NCI-H2171 treated with DMSO at 0.1 percent for 48 hours (cell line): ENCODE data around the gene BECN2.
"Not testable (repeated sequence)": the region's sequence is repeated elsewhere in the genome, so short reads cannot be mapped to it uniquely, and the experiment has no call there.

Experiments used
- DNase-seq: peaks from one replicate; lab custom pipeline; 2025; lab: John Stamatoyannopoulos, UW

The BECN2 gene

DNA sequence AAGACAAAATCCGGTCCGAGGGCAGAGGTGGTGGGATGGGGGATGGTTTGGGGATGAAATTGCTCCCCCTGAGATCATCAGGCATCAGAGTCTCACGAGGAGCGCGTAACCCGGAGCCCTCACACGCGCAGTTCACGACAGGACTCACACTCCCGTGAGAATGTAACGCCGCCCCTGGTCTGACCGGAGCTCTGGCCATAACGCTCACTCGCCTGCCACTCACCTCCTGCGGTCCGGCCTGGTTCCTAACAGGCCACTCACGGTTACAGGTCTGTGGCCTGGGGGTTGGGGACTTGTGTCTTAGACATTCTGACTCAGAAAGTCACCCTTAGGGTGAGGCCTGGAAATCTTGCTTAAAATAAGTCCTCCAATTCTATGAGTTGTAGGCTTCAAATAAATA lies 21.5 kb downstream of the BECN2 start:
- no peak for DNase-seq

DNA sequence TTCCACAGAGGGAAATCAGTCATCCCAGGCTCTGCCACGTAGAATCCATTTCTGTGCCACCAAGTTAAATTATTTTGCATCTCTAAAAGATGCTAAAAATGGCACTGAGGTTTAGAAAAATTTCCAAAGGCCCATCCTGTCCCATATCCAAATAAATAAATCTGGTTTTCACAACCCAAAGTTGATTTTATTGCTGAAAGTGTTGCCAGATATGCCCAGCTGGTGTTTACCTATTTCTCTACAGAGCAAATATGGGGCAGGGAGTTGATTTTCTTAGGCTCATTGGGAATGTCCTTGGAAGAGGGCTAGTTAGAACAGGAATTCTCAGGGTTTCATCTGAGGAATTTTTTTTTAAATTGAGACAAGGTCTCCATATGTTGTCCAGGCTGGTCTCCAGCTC lies 22.4 kb downstream of the BECN2 start:
- peak; percentile 13 for DNase-seq

DNA sequence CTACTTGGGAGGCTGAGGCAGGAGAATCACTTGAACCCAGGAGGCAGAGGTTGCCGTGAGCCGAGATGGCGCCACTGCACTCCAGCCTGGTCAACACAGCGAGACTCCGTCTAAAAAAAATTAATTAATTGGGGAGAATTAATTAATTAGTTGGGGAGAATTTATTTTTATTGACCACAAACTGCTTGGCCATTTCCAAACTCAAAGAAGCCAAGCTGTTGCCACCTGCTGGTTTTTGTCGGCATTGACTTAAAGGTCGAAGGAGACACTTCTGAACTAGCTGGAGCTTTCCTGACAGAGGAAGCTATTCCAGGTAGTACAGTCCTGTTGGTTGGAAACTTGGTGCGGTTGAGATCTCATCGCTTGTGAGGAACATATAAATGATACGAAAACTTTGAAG lies 28.2 kb downstream of the BECN2 start:
- DNase-seq, result no peak

DNA sequence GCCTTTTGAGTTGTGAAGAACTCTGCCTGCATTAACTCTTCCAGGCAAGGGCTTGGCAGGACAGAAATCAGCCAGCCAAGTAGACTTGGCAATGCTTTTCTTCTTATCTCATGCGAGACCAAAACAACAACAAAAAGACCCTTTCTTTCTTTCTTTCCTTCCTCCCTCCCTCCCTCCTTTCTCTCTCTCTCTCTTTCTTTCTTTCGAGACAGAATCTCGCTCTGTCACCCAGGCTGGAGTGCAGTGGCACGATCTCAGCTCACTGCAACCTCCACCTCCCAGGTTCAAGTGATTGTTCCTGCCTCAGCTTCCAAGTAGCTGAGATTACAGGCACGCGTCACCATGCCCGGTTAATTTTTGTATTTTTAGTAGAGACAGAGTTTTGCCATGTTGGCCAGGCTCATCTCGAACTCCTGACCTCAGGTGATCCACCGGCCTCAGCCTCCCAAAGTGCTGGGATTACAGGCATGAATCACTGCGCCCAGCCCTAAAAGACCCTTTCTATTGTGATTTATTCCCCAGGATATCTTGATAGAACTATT lies 30.9 kb downstream of the BECN2 start:
- not testable (repeated sequence) for DNase-seq

DNA sequence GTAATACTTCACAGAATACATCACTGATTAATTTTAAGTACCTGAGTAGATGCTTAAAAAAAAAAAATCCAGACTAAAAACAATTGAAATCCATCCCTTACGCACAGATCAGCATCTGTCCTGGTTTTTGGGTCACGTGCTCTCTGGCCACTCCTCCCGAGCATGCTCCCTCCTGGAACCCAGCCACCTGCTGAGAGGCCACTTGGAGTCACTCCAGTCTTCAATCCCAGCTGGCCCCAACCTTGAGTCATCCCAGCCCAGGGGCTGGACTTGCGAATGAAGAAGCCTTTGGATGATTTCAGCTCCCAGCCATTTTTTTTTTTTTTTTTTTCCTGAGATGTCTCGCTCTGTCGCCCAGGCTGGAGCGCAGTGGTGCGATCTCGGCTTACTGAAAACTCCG lies 32.5 kb downstream of the BECN2 start:
- DNase-seq, result peak; percentile 73

DNA sequence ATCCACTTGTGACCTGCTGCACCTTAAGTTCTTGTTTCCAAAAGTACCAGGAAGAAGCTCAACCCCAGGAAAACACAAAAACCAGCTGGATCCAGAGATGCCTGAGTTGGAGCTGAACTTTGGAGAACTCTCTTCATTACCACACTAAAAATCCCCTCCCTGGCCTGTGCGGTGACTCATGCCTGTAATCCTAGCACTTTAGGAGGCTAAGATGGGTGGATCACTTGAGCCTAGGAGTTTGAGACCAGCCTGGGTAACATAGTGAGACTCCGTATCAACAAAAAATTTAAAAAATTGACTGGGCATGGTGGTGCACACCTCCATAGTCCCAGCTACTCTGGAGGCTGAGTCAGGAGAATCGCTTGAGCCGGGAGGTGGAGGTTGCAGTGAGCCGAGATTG lies 35.2 kb downstream of the BECN2 start:
- no peak for DNase-seq

DNA sequence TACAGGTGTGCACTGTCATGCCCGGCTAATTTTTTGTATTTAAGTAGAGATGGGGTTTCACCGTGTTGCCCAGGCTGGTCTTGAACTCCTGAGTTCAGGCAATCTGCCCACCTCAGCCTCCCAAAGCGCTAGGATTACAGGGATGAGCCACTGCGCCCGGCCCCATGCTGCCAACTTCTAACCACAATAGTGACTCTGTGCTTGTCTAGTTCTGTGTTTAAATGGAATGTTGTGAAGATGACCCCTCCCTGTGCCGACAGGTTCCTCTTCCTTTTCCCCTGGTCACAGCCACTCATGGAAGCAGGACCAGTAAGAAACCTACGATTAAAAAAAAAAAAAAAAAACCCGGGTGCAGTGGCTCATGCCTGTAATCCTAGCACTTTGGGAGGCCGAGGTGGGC lies 36.6 kb downstream of the BECN2 start:
- DNase-seq, result no peak

DNA sequence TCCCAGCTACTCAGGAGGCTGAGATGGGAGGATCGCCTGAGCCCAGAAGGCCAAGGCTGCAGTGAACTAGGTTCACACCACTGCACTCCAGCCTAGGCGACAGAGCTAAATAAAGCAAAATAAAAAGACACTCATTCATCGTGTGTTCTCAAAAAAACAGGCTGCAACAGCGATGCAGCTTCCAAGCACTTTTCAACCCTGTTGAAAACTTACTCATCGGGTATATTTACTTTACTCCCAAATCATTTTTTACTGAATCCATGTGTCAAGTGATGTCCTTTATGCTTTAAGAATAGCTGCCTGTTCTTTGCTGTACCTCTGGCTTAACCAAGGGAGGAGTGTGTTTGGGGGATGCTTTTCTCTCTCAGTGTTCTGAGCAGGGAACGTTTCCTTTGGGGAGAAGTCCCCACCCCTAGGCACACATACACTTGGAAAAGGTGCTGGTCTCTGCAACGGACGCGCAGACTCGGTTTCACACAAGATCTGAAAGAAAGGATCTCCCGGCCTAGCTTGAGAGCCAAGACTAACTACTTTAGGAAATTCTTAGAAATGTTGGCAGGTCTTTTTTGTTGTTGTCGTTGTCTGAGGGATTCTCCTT lies 39.9 kb downstream of the BECN2 start:
- no peak for DNase-seq

DNA sequence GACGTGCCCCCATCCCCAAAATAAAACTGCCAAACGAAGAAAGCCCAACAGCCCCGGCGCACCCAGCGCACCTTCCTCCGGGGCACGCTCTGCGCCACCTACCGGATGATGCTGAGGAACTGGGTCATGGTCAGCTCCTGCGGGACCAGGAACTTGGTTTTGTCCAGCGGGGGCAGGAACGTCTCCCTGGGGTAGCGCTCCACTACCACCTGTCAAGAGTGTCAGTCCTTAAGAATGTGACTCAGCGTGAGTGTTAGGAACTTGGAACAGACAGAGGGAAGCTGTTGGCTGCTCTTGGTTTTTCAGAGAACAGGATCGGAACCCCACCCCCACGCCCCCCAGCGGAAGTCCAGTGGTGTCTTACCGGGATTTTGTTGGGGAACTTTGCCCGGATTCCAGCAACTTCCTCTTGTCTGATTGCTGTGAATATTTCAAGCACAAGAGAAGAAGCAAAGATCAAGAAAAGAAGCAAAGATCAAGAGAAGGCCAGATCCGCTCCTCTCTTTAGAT lies 40.9 kb downstream of the BECN2 start:
- DNase-seq, result peak; percentile 12

DNA sequence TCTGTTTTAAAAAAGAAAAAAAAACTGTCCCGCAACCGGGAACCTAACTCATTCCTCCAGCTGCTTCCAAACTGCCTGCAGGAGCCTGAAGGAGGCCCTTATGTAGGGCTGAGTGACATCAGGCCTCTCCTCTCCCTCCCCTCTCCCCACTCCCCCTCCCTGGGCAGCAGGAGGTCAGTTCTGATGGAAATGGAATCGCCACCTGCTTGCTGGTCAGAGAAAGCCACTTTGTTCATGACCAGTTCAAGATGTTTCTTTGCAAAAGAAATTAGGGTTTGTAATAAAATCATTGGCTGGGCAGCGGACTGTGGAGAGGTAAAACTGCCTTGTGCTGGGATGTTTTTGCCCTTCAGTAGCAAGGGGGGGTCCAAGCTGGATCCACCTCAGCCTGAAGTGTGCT lies 41.5 kb downstream of the BECN2 start, which contains the start of gene MAP1LC3C:
TSS of gene MAP1LC3C (minus strand) at position 73 of the 400 bp plus-strand sequence. CDS start 90 bp downstream, outside the sequence.
- DNase-seq, result no peak

DNA sequence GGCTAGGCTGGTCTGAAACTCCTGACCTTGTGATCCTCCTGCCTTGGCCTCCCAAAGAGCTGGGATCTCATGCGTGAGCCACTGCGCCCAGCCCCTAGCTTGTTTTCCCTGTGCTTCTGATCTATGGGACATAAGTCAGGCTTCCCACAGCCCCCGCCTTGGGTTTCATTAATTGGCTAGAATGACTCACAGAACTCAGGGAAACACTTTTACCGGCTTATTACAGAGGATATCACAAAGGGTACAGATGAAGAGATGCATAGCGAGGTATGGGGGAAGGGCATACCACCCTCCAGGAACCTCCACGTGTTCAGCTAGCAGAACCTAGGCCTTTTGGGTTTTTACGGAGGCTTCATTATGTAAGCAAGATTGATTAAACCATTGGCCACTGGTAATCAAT lies 42.9 kb downstream of the BECN2 start:
- DNase-seq, result no peak

DNA sequence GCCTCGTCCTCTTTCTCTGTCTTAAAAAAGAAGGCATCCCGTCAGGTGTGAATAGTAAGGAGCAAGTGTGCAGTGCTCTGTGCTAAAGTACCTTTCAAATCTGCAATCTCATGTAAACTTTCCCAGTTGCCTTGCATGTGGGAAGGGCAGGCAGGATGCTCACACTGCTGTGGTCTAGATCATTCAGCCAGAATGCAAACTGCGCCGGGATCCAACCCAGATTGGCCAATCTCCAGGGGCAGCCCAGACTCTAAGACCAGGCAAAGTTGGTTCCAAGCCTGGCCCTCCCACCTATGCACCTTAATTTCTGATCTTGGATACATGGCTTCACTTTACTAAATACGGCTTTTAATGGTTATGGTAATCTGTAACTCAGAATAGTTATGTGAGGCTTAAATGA lies 44.5 kb downstream of the BECN2 start:
- no peak for DNase-seq

DNA sequence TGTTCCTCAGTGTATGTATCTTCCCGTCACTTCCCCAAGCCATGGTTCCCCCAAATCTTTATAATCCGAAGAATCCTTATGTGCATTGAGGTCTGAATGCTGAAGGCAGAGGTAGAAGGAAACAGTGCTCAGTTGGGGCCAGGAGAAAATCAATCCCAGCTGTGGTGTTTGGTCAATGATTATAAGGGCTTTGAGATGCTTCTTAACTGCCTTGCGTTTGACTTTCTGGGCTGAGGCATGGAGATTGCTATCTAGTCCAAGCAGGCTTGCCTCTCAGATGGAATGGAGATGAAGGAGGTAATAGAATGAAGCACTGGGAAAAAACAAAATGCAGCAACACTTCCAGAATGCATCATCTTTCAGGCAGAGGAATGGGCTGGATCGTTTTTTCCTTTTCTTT lies 44.9 kb downstream of the BECN2 start:
- no peak for DNase-seq

DNA sequence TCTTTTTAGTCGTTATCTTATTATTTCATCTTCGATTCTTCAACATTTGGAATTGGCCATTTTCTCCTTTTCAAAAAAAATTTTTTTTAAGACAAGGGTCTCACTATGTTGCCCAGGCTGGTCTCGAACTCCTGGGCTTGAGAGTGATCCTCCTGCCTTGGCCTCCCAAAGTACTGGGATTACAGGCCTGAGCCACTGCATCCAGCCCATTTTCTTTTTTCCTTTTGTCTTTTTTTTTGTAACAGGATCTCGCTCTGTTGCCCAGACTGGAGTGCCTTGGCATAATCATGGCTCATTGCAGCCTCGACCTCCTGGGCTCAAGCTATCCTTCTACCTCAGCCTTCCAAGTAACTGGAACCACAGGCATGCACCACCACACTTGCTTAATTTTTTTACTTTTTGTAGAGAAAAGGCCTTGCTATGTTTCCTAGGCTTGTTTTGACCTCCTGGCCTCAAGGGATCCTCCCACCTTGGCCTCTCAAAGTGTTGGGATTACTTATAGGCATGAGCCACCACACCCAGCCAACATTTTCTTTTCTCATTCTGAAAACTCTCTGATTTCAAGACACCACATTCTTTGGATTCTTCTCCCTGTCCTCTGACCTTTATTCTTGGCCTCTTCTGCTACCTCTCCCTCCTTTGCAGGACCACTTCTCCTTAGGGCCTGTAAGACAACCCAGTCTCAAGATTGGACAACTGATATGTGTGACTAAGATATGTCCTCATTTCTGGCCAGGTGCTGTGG lies 47.4 kb downstream of the BECN2 start:
- DNase-seq, result no peak

DNA sequence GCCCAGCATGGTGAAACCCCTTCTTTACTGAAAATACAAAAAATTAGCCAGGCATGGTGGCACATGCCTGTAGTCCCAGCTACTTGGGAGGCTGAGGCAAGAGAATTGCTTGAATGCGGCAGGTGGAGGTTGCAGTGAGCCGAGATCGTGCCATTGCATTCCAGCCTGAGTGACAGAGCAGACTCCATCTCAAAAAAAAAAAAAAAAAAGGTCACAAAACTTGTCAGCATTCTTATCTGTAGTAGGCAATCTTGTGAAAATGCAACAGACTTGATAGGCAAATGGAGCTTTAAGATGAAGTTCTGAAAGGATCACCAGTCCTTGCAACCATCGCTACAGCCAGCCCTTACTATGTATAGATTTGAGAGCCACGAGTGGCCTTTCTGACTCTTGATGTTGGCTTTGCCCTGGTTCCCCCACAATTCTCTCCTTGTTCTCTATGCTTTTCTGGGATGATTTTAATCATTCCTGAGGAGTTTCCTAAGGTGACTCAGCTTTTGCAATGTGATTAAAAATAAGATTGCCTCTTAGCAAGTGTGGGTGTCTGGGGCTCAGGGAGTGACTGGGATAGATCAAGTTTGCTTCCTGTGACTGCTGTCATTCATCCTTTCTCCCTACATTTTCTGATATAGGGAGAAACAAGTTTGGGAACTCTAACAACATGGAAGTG lies 48.4 kb downstream of the BECN2 start:
- DNase-seq, result no peak

DNA sequence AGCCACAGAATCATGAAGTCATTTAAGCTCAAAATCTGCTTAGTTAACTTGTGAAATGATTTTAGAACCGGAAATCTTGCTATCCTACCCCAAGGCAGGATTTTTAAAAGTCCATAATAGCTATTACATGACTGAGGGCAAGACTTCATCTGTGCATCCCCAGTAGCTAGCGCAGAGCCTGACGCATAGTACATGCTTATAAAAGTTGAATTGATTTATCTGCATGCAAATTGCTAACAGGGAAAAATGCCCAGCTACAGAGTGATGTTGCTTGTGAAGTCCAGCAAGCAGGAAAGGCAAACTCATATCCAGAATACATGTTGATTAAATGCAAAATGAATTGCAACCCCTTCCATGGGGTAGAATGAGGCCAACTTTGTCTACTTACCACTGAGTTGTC lies 49.4 kb downstream of the BECN2 start:
- no peak for DNase-seq
